HCT116 (cell line): Measurements from ENCODE around the gene CNKSR3. TPM values are rescaled to one million over a fixed set of nuclear protein-coding genes. Genes with fewer than 3 reads are reported as not detected.

Source experiments
- ATAC-seq: fragments of 200-7000 bp; cut with Tn5 transposase; 2 replicates; pipeline ENCODE4 v1.9.1; 2020; ENCODE audit warnings: mild to moderate bottlenecking, moderate library complexity
- BruUV-seq: library from RNA; stranded (reverse); fragments of 400-500 nt; replicated peaks from 2 replicates; lab custom pipeline; 2021; lab: Mats Ljungman, UMichigan
- CTCF ChIA-PET: fragments of 300-600 bp; sonication (Branson Sonifier 250); formaldehyde crosslinking; loops from one replicate; lab custom pipeline; 2021; ENCODE audit warnings: antibody characterized with exemption; lab: Charles Lee
- POLR2A ChIA-PET: fragments of 300-600, 350-600 bp; sonication (Branson Sonifier 250); formaldehyde crosslinking; loops from one replicate; lab custom pipeline; 2021; ENCODE audit warnings: antibody characterized with exemption; lab: Charles Lee
- RAD21 ChIA-PET, 2 experiments: fragments of 300-600 bp; sonication (Branson Sonifier 250); formaldehyde crosslinking; loops; one replicate each; lab custom pipeline; 2023; ENCODE audit warnings: low total read pairs in 2 of 2; ENCODE audit not compliant: uncharacterized antibody in 2 of 2, unreplicated experiment in 2 of 2, low non-redundant PET in 1 of 2; lab: Charles Lee
- DNase-seq: peaks from one replicate; pipeline ENCODE4 v3.0.0-alpha.2; 2010; ENCODE audit warnings: low read depth, low spot score
- H2AFZ ChIP-seq: fragments of 200-600 bp; shearing (Covaris generic), sonication (generic); 2 replicates; pipeline ENCODE4 v1.6.1; 2017; ENCODE audit warnings: low read depth, mixed run types, mixed read lengths, antibody characterized with exemption, low read length; ENCODE audit not compliant: poor library complexity, severe bottlenecking
- H3K27ac ChIP-seq: 2 replicates; pipeline ENCODE4 v1.5.1; 2012; ENCODE audit warnings: low read depth, low read length
- H3K27me3 ChIP-seq: fragments of 200-600 bp; sonication (generic); 2 replicates; pipeline ENCODE4 v1.6.1; 2016; ENCODE audit warnings: mixed run types, low read length, mixed read lengths; ENCODE audit not compliant: insufficient read depth
- H3K36me3 ChIP-seq, 2 experiments: fragments of 200-500 bp in 1 of 2; fragments of 200-600 bp in 1 of 2; sonication (Bioruptor generic) in 1 of 2; sonication (generic) in 1 of 2; 2 replicates each; pipeline versions ENCODE4 v1.5.1 to v1.6.1; 2014 to 2016; ENCODE audit warnings: low read length in 2 of 2, inconsistent platforms in 1 of 2, mixed read lengths in 1 of 2, mixed run types in 1 of 2; ENCODE audit not compliant: insufficient read depth in 2 of 2, control insufficient read depth in 1 of 2
- H3K4me1 ChIP-seq, 2 experiments: fragments of 200-600 bp in 1 of 2; sonication (generic) in 1 of 2; 2 replicates each; pipeline versions ENCODE4 v1.5.1 to v1.6.1; 2012 to 2017; ENCODE audit warnings: low read length in 2 of 2, inconsistent platforms in 1 of 2, mild to moderate bottlenecking in 1 of 2, mixed read lengths in 1 of 2, mixed run types in 1 of 2, moderate library complexity in 1 of 2; ENCODE audit not compliant: insufficient read depth in 2 of 2, control insufficient read depth in 1 of 2
- H3K4me2 ChIP-seq: fragments of 200-600 bp; sonication (generic); 2 replicates; pipeline ENCODE4 v1.6.1; 2017; ENCODE audit warnings: mixed run types, low read length, mixed read lengths
- H3K4me3 ChIP-seq, 2 experiments: fragments of 200-600 bp in 1 of 2; sonication (generic) in 1 of 2; replicated peaks in 1 of 2; 2 replicates each; pipeline ENCODE4 v1.5.1; 2011 to 2016; ENCODE audit warnings: low read length in 2 of 2, control low read depth in 1 of 2, low read depth in 1 of 2, mild to moderate bottlenecking in 1 of 2, mixed read lengths in 1 of 2, mixed run types in 1 of 2
- H3K79me2 ChIP-seq: fragments of 200-600 bp; sonication (generic); 2 replicates; pipeline ENCODE4 v1.6.1; 2017; ENCODE audit warnings: mild to moderate bottlenecking, mixed run types, low read length, moderate library complexity, mixed read lengths; ENCODE audit not compliant: insufficient read depth
- H3K9ac ChIP-seq: fragments of 200-600 bp; sonication (generic); 2 replicates; pipeline ENCODE4 v1.6.1; 2016; ENCODE audit warnings: low read length, mixed read lengths
- H3K9me2 ChIP-seq: fragments of 200-600 bp; sonication (generic), shearing (Covaris generic); 2 replicates; pipeline ENCODE4 v1.6.1; 2017; ENCODE audit warnings: mixed run types, mild to moderate bottlenecking, moderate library complexity; ENCODE audit not compliant: insufficient read depth
- H3K9me3 ChIP-seq, 2 experiments: fragments of 200-500 bp in 1 of 2; fragments of 200-600 bp in 1 of 2; sonication (Bioruptor generic) in 1 of 2; sonication (generic) in 1 of 2; 2 replicates each; pipeline ENCODE4 v1.6.1; 2014 to 2017; ENCODE audit warnings: low read length in 2 of 2, mixed read lengths in 2 of 2, inconsistent platforms in 1 of 2, low read depth in 1 of 2, mild to moderate bottlenecking in 1 of 2, mixed run types in 1 of 2, moderate library complexity in 1 of 2; ENCODE audit not compliant: control insufficient read depth in 1 of 2, insufficient read depth in 1 of 2
- H4K20me1 ChIP-seq: fragments of 200-600 bp; sonication (generic), shearing (Covaris generic); 2 replicates; pipeline ENCODE4 v1.6.1; 2017; ENCODE audit warnings: mixed run types, mild to moderate bottlenecking, moderate library complexity; ENCODE audit not compliant: insufficient read depth
- ATF3 ChIP-seq: IDR thresholded peaks from 2 replicates; pipeline ENCODE4 v1.6.1; 2012
- FOSL1 ChIP-seq: IDR thresholded peaks from 2 replicates; pipeline ENCODE4 v1.6.1; 2012; ENCODE audit warnings: low read depth
- POLR2A ChIP-seq: IDR thresholded peaks from 2 replicates; pipeline ENCODE4 v1.7.0; 2011; ENCODE audit warnings: borderline replicate concordance; ENCODE audit not compliant: insufficient read depth, insufficient read length; ENCODE audit errors: extremely low read depth
- SIN3A ChIP-seq: IDR thresholded peaks from 2 replicates; pipeline ENCODE4 v1.6.1; 2012; ENCODE audit warnings: low read depth
- SRF ChIP-seq: IDR thresholded peaks from 2 replicates; pipeline ENCODE4 v1.6.1; 2012; ENCODE audit warnings: low read depth
- TCF7L2 ChIP-seq: IDR thresholded peaks from 2 replicates; pipeline ENCODE4 v1.7.0; 2011; ENCODE audit warnings: borderline replicate concordance, inconsistent platforms; ENCODE audit not compliant: insufficient read depth, insufficient read length; ENCODE audit errors: extremely low read depth
- YY1 ChIP-seq: IDR thresholded peaks from 2 replicates; pipeline ENCODE4 v1.6.1; 2011; ENCODE audit warnings: low read length, low read depth, moderate library complexity, mild to moderate bottlenecking; ENCODE audit not compliant: insufficient replicate concordance; ENCODE audit errors: extremely low read depth
- intact Hi-C: fragments of 100-400 bp; cut with micrococcal nuclease; formaldehyde crosslinking; loops from 2 replicates; pipeline ENCODE4 v1.10.0; 2022
- total RNA-seq: library from RNA; stranded (reverse); gene quantifications from one replicate; pipeline ENCODE4 v1.2.1, GENCODE V29; 2021; ENCODE audit not compliant: unreplicated experiment
- TF ChIP-seq, protein P1 (sequence below): IDR thresholded peaks from 2 replicates; pipeline ENCODE4 v1.6.1; 2011; ENCODE audit warnings: mild to moderate bottlenecking, low read length, moderate library complexity; ENCODE audit not compliant: insufficient replicate concordance; ENCODE audit errors: extremely low read depth

Gene CNKSR3
- total RNA-seq, 1 experiment from 2014 or later: 15.4 TPM

- ChIA-PET CTCF (no interaction called here), RAD21 (no interaction called here)
- Histone ChIP-seq H3K9me3 (no peaks in the 10 kb centered on the region), H3K27me3 (no peaks in the 10 kb centered on the region), H4K20me1 (no peaks in the 10 kb centered on the region), H3K9ac (no peak overlapping the region), H2AFZ (no peak overlapping the region), H3K9me2 (no peaks in the 10 kb centered on the region), H3K79me2 (no peaks in the 10 kb centered on the region), H3K36me3 (no peaks in the 10 kb centered on the region)
- no TSS peak for BruUV-seq
- intact Hi-C loops: no loop called here
- DNase-seq (no peak), ATAC-seq (no peak)
- TF ChIP-seq TCF7L2 (no peak), POLR2A (no peak), YY1 (no peak), SRF (no peak), ATF3 (no peak), SIN3A (no peak), FOSL1 (no peak)
- TF ChIP-seq, protein P1, sequence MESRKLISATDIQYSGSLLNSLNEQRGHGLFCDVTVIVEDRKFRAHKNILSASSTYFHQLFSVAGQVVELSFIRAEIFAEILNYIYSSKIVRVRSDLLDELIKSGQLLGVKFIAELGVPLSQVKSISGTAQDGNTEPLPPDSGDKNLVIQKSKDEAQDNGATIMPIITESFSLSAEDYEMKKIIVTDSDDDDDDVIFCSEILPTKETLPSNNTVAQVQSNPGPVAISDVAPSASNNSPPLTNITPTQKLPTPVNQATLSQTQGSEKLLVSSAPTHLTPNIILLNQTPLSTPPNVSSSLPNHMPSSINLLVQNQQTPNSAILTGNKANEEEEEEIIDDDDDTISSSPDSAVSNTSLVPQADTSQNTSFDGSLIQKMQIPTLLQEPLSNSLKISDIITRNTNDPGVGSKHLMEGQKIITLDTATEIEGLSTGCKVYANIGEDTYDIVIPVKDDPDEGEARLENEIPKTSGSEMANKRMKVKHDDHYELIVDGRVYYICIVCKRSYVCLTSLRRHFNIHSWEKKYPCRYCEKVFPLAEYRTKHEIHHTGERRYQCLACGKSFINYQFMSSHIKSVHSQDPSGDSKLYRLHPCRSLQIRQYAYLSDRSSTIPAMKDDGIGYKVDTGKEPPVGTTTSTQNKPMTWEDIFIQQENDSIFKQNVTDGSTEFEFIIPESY: no peak
- TF ChIP-seq, all 23 proteins: peak for 0
- POLR2A ChIA-PET: no interaction called here
- Histone ChIP-seq H3K4me1 (peaks cover under 1 to 3% of the 10 kb centered on the region in 2 experiments), H3K4me2 (no peak overlapping the region), H3K4me3 (no peak overlapping the region), H3K27ac (no peak overlapping the region)
These were observed 24.0 kb upstream of the CNKSR3 start for GRCh38 chr6:154534531-154534930.
